Liver (tissue), 3 donors: ENCODE data around the gene EYA4.

Source experiments
- CTCF ChIP-seq: fragments of 150-350 bp; IDR thresholded peaks from 2 replicates; pipeline ENCODE4 v1.5.1; 2017; ENCODE audit warnings: improper control_type of control experiment, low read depth, low read length; ENCODE audit not compliant: missing input control
- MAX ChIP-seq: IDR thresholded peaks from 2 replicates; pipeline ENCODE4 v1.6.1; 2016; ENCODE audit warnings: antibody characterized with exemption
- NR2F2 ChIP-seq: IDR thresholded peaks from 2 replicates; pipeline ENCODE4 v1.6.1; 2016; ENCODE audit warnings: antibody characterized with exemption
- RAD21 ChIP-seq, 2 donors: IDR thresholded peaks; 2 replicates each; pipeline ENCODE4 v1.6.1; 2016; ENCODE audit warnings: antibody characterized with exemption in 2 of 2, mild to moderate bottlenecking in 2 of 2
- REST ChIP-seq: IDR thresholded peaks from 2 replicates; pipeline ENCODE4 v1.6.1; 2016; ENCODE audit warnings: antibody characterized with exemption, mild to moderate bottlenecking
- RXRA ChIP-seq, 2 donors: IDR thresholded peaks; 2 replicates each; pipeline ENCODE4 v1.6.1; 2017 to 2018; ENCODE audit warnings: antibody characterized with exemption in 2 of 2, mild to moderate bottlenecking in 1 of 2
- TAF1 ChIP-seq: conservative IDR thresholded peaks from 2 replicates; pipeline ENCODE4 v1.6.1; 2016; ENCODE audit warnings: antibody characterized with exemption, mild to moderate bottlenecking
- TF ChIP-seq, protein P1 (sequence below): IDR thresholded peaks from 2 replicates; pipeline ENCODE4 v1.6.1; 2016; ENCODE audit warnings: antibody characterized with exemption
- donor health status: healthy.
- donor health status: healthy.

DNA sequence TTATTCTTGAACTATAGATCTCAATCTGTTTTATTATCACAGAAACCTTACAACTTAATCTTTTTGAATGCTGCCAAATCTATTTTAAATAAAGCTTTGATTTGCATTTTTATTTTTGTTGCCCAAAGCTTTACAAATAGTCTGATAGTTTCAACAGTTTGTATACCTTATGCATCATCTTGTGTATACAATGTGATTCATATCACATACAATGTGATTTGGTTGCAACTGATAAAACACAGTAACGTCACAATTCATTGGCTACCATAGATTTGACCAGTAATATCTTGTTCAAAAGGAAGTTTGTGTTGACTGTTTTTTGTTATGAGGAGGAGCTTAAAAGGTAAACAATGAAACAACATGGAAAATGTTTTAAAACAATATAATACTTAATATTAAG is 110.9 kb downstream of the EYA4 start:
- TF ChIP-seq RXRA (IDR thresholded peaks at IDR 0.05), result no peak
- no peak for TF ChIP-seq TAF1
- no peak for TF ChIP-seq CTCF
- no peak for TF ChIP-seq REST
- no peak for TF ChIP-seq NR2F2
- TF ChIP-seq RAD21 (IDR thresholded peaks at IDR 0.05), result no peak
- TF ChIP-seq MAX, result no peak
- TF ChIP-seq, protein P1, sequence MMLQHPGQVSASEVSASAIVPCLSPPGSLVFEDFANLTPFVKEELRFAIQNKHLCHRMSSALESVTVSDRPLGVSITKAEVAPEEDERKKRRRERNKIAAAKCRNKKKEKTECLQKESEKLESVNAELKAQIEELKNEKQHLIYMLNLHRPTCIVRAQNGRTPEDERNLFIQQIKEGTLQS, result no peak
